Upper lobe of left lung (tissue), 4 donors: Measurements from ENCODE around the gene WDR37.

ENCODE experiments used
- POLR2A ChIP-seq, 4 donors: fragments of 450-650 bp; IDR thresholded peaks; one replicate each; pipeline ENCODE4 v1.5.1; 2016 to 2017; ENCODE audit warnings: antibody characterized with exemption in 4 of 4, mild to moderate bottlenecking in 2 of 4
- POLR2AphosphoS5 ChIP-seq, 2 donors: sonication (generic); formaldehyde crosslinking; IDR thresholded peaks; one replicate each; pipeline ENCODE4 v1.5.1; 2017; ENCODE audit warnings: antibody characterized with exemption in 2 of 2
- TF ChIP-seq, protein P1 (sequence below), 6 experiments: fragments of 450-650 bp in 4 of 6; fragments of 200-600 bp in 2 of 6; sonication (generic) in 2 of 6; IDR thresholded peaks; one replicate each; pipeline ENCODE4 v1.5.1; 2016 to 2019; ENCODE audit warnings: antibody characterized with exemption in 6 of 6

DNA sequence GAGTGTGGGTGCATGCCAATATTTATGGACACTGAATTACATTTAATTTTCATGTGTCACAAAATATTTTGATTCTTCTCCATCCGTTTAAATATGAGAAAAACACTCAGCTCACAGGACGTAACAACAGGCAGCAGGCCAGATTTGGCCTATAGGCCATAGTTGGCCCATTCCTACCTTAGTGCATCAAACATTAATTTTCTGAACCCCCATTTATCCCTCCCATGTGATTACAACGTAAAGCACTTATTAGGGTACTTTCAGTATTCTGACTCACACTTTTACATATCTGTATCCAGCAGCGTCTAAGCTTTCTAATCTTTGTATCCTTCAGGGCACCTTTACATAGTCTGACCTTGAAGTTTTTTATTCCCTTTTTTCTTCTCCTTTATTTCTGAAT is 11.2 kb upstream of the WDR37 start:
- TF ChIP-seq POLR2A (IDR thresholded peaks at IDR 0.05) (no peak), POLR2AphosphoS5 (IDR thresholded peaks at IDR 0.05) (no peak)
- TF ChIP-seq, protein P1, sequence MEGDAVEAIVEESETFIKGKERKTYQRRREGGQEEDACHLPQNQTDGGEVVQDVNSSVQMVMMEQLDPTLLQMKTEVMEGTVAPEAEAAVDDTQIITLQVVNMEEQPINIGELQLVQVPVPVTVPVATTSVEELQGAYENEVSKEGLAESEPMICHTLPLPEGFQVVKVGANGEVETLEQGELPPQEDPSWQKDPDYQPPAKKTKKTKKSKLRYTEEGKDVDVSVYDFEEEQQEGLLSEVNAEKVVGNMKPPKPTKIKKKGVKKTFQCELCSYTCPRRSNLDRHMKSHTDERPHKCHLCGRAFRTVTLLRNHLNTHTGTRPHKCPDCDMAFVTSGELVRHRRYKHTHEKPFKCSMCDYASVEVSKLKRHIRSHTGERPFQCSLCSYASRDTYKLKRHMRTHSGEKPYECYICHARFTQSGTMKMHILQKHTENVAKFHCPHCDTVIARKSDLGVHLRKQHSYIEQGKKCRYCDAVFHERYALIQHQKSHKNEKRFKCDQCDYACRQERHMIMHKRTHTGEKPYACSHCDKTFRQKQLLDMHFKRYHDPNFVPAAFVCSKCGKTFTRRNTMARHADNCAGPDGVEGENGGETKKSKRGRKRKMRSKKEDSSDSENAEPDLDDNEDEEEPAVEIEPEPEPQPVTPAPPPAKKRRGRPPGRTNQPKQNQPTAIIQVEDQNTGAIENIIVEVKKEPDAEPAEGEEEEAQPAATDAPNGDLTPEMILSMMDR (IDR thresholded peaks at IDR 0.05): no peak
